Tongue (tissue), 2 donors: ENCODE measurements around the gene KRTAP5-5. TPM values are rescaled to one million over a fixed set of nuclear protein-coding genes. Genes with fewer than 3 reads are reported as not detected.
"Not testable (repeated sequence)": the region's sequence is repeated elsewhere in the genome, so short reads cannot be mapped to it uniquely, and the experiment has no call there.

ENCODE experiments used
- DNase-seq: peaks from one replicate; pipeline ENCODE4 v3.0.0-alpha.2; 2015
- total RNA-seq: library from RNA; depleted of rRNA; stranded (reverse); fragments of >200 nt; gene quantifications from one replicate; pipeline ENCODE4 v1.2.3, GENCODE V29; 2014

Gene KRTAP5-5
- total RNA-seq, 1 donor from 2014 or later: not detected

- not testable (repeated sequence) for DNase-seq
Measured at GRCh38 chr11:1607156-1607845, 22.3 kb upstream of the KRTAP5-5 start.

GRCh38 chr11:1607901-1608300 lies 21.7 kb upstream of the KRTAP5-5 start:
- DNase-seq: not testable (repeated sequence)

- DNase-seq: no peak
Measured at GRCh38 chr11:1608363-1608762, 21.2 kb upstream of the KRTAP5-5 start, which contains the start of gene KRTAP5-3. TSS of gene KRTAP5-3 (minus strand) at chr11:1608463. CDS start at chr11:1608385, 78 bp downstream.

GRCh38 chr11:1618231-1618630 lies 11.3 kb upstream of the KRTAP5-5 start:
- no peak for DNase-seq

- DNase-seq: no peak
Measured at GRCh38 chr11:1619449-1619848, 10.1 kb upstream of the KRTAP5-5 start.

- no peak for DNase-seq
Measured at GRCh38 chr11:1622086-1622485, 7.5 kb upstream of the KRTAP5-5 start, which contains the start of gene KRTAP5-4. TSS of gene KRTAP5-4 (minus strand) at chr11:1622138. CDS start at chr11:1622093, 45 bp downstream.

- no peak for DNase-seq
Measured at GRCh38 chr11:1623716-1624115, 5.9 kb upstream of the KRTAP5-5 start.

- no peak for DNase-seq
Measured at GRCh38 chr11:1624621-1625020, 5.0 kb upstream of the KRTAP5-5 start.

GRCh38 chr11:1625541-1625940 lies 4.0 kb upstream of the KRTAP5-5 start:
- no peak for DNase-seq

GRCh38 chr11:1628506-1629325 lies 859 bp upstream of the KRTAP5-5 start:
- DNase-seq: peak; percentile 72

- peak; percentile 87 for DNase-seq
Measured at GRCh38 chr11:1630271-1630670, 696 bp downstream of the KRTAP5-5 start.

- no peak for DNase-seq
Measured at GRCh38 chr11:1631066-1631568, 1.5 kb downstream of the KRTAP5-5 start.

- DNase-seq: no peak
Measured at GRCh38 chr11:1632053-1632714, 2.6 kb downstream of the KRTAP5-5 start.

GRCh38 chr11:1633864-1634263 lies 4.3 kb downstream of the KRTAP5-5 start:
- peak; percentile 42 for DNase-seq

GRCh38 chr11:1636291-1636950 lies 6.8 kb downstream of the KRTAP5-5 start:
- DNase-seq: no peak

- no peak for DNase-seq
Measured at GRCh38 chr11:1637628-1638027, 8.1 kb downstream of the KRTAP5-5 start.

- DNase-seq: no peak
Measured at GRCh38 chr11:1638344-1638743, 8.8 kb downstream of the KRTAP5-5 start.

- DNase-seq: peak; percentile 80
Measured at GRCh38 chr11:1639102-1639620, 9.6 kb downstream of the KRTAP5-5 start.

GRCh38 chr11:1639666-1640065 lies 10.1 kb downstream of the KRTAP5-5 start:
- DNase-seq: no peak

- DNase-seq: peak; percentile 59
Measured at GRCh38 chr11:1640076-1640946, 10.7 kb downstream of the KRTAP5-5 start.

- no peak for DNase-seq
Measured at GRCh38 chr11:1641096-1641495, 11.5 kb downstream of the KRTAP5-5 start.
